CD4-positive, alpha-beta T cell treated with Interleukin-17A for 1 hour (primary cell): ENCODE measurements around the gene ANKRD34B.
"Not testable (repeated sequence)": the region's sequence is repeated elsewhere in the genome, so short reads cannot be mapped to it uniquely, and the experiment has no call there.

ENCODE experiments used
- DNase-seq: peaks from one replicate; pipeline ENCODE4 v3.0.0-alpha.2; 2020

ANKRD34B gene

GRCh38 chr5:80569961-80570786, at the start of gene ANKRD34B:
TSS of gene ANKRD34B (minus strand) at chr5:80570280. CDS start at chr5:80560019, 10,261 bp downstream.
- DNase-seq = no peak

- no peak for DNase-seq
Observed at GRCh38 chr5:80619086-80619485, 49.0 kb upstream of the ANKRD34B start.

- no peak for DNase-seq
Observed at GRCh38 chr5:80618438-80618837, 48.4 kb upstream of the ANKRD34B start.

GRCh38 chr5:80615266-80615914, 45.3 kb upstream of the ANKRD34B start:
- no peak for DNase-seq

GRCh38 chr5:80609692-80610091, 39.6 kb upstream of the ANKRD34B start:
- DNase-seq = no peak

GRCh38 chr5:80608731-80609130, 38.7 kb upstream of the ANKRD34B start:
- DNase-seq = no peak

- DNase-seq = no peak
Observed at GRCh38 chr5:80607832-80608231, 37.8 kb upstream of the ANKRD34B start.

GRCh38 chr5:80607343-80607742, 37.3 kb upstream of the ANKRD34B start:
- DNase-seq = no peak

GRCh38 chr5:80600943-80601693, 31.0 kb upstream of the ANKRD34B start:
- DNase-seq = no peak

GRCh38 chr5:80597500-80597899, 27.4 kb upstream of the ANKRD34B start:
- DNase-seq = no peak

GRCh38 chr5:80594810-80595209, 24.7 kb upstream of the ANKRD34B start:
- DNase-seq = no peak

- no peak for DNase-seq
Observed at GRCh38 chr5:80592761-80593160, 22.7 kb upstream of the ANKRD34B start.

- DNase-seq = no peak
Observed at GRCh38 chr5:80592105-80592504, 22.0 kb upstream of the ANKRD34B start.

GRCh38 chr5:80591352-80591751, 21.3 kb upstream of the ANKRD34B start:
- no peak for DNase-seq

- DNase-seq = no peak
Observed at GRCh38 chr5:80590766-80591165, 20.7 kb upstream of the ANKRD34B start.

GRCh38 chr5:80588858-80589540, 18.9 kb upstream of the ANKRD34B start:
- no peak for DNase-seq

GRCh38 chr5:80584770-80585169, 14.7 kb upstream of the ANKRD34B start:
- DNase-seq = no peak

GRCh38 chr5:80580291-80580690, 10.2 kb upstream of the ANKRD34B start:
- not testable (repeated sequence) for DNase-seq

- DNase-seq = no peak
Observed at GRCh38 chr5:80579050-80579449, 9.0 kb upstream of the ANKRD34B start.

- DNase-seq = no peak
Observed at GRCh38 chr5:80577707-80578106, 7.6 kb upstream of the ANKRD34B start.

- DNase-seq = no peak
Observed at GRCh38 chr5:80576383-80576782, 6.3 kb upstream of the ANKRD34B start.

- DNase-seq = no peak
Observed at GRCh38 chr5:80573062-80573461, 3.0 kb upstream of the ANKRD34B start.
